ENCODE results near the gene NF1.
"Not testable (repeated sequence)": the region's sequence is repeated elsewhere in the genome, so short reads cannot be mapped to it uniquely, and the experiment has no call there.

Gene NF1

GRCh38 chr17:31089471-31089870 is 5.3 kb upstream of the NF1 start:
- no peak for DNase-seq (ENCODE audit: low read depth)

GRCh38 chr17:31090650-31091049 is 4.1 kb upstream of the NF1 start:
- not testable (repeated sequence) for DNase-seq (ENCODE audit: low read depth)

- DNase-seq (ENCODE audit: low read depth): no peak
These were observed 2.2 kb upstream of the NF1 start for GRCh38 chr17:31092475-31093064.

- DNase-seq (ENCODE audit: low read depth): no peak
These were observed 744 bp upstream of the NF1 start for GRCh38 chr17:31093866-31094599.

- DNase-seq (ENCODE audit: low read depth): peak; percentile 11
These were observed 694 bp downstream of the NF1 start for GRCh38 chr17:31095236-31096105.

- DNase-seq (ENCODE audit: low read depth): no peak
These were observed 1.3 kb downstream of the NF1 start for GRCh38 chr17:31096106-31096436.

- DNase-seq (ENCODE audit: low read depth): no peak
These were observed 4.2 kb downstream of the NF1 start for GRCh38 chr17:31099016-31099415.

- no peak for DNase-seq (ENCODE audit: low read depth)
These were observed 6.2 kb downstream of the NF1 start for GRCh38 chr17:31100840-31101459.

- no peak for DNase-seq (ENCODE audit: low read depth)
These were observed 7.2 kb downstream of the NF1 start for GRCh38 chr17:31101943-31102342.

- no peak for DNase-seq (ENCODE audit: low read depth)
These were observed 11.2 kb downstream of the NF1 start for GRCh38 chr17:31105991-31106390.

- DNase-seq (ENCODE audit: low read depth): no peak
These were observed 16.4 kb downstream of the NF1 start for GRCh38 chr17:31111183-31111582.

GRCh38 chr17:31112001-31112661 is 17.4 kb downstream of the NF1 start:
- DNase-seq (ENCODE audit: low read depth): no peak

GRCh38 chr17:31113368-31113767 is 18.6 kb downstream of the NF1 start:
- DNase-seq (ENCODE audit: low read depth): not testable (repeated sequence)

GRCh38 chr17:31113939-31114338 is 19.2 kb downstream of the NF1 start:
- no peak for DNase-seq (ENCODE audit: low read depth)

GRCh38 chr17:31114956-31115555 is 20.3 kb downstream of the NF1 start:
- no peak for DNase-seq (ENCODE audit: low read depth)

- DNase-seq (ENCODE audit: low read depth): no peak
These were observed 21.4 kb downstream of the NF1 start for GRCh38 chr17:31116167-31116566.

- no peak for DNase-seq (ENCODE audit: low read depth)
These were observed 28.0 kb downstream of the NF1 start for GRCh38 chr17:31122746-31123145.

GRCh38 chr17:31126318-31126717 is 31.5 kb downstream of the NF1 start:
- DNase-seq (ENCODE audit: low read depth): no peak

- no peak for DNase-seq (ENCODE audit: low read depth)
These were observed 33.5 kb downstream of the NF1 start for GRCh38 chr17:31128241-31128640.

GRCh38 chr17:31130286-31131224 is 35.8 kb downstream of the NF1 start:
- no peak for DNase-seq (ENCODE audit: low read depth)

GRCh38 chr17:31131299-31131698 is 36.5 kb downstream of the NF1 start:
- no peak for DNase-seq (ENCODE audit: low read depth)
